HT1080 (cell line): ENCODE results near the gene ASCL5. TPM values are rescaled to one million over a fixed set of nuclear protein-coding genes. Genes with fewer than 3 reads are reported as not detected.

Experiments
- DNase-seq: peaks from one replicate; pipeline ENCODE4 v3.0.0-alpha.2; 2015; ENCODE audit warnings: low read depth
- total RNA-seq: library from RNA; depleted of rRNA; stranded (reverse); fragments of >200 nt; shearing (Covaris generic); gene quantifications from 2 replicates; pipeline ENCODE4 v1.2.3, GENCODE V29; 2014

ASCL5 gene
- total RNA-seq, 1 experiment from 2014 or later: not detected

- DNase-seq: no peak
These were observed 15.8 kb downstream of the ASCL5 start for GRCh38 chr1:201111156-201111555.

GRCh38 chr1:201110616-201111015 is 16.4 kb downstream of the ASCL5 start:
- DNase-seq: no peak

- no peak for DNase-seq
These were observed 16.8 kb downstream of the ASCL5 start for GRCh38 chr1:201110138-201110537.

GRCh38 chr1:201109651-201110050 is 17.3 kb downstream of the ASCL5 start:
- DNase-seq: no peak

GRCh38 chr1:201108614-201109013 is 18.4 kb downstream of the ASCL5 start:
- no peak for DNase-seq

- DNase-seq: no peak
These were observed 21.3 kb downstream of the ASCL5 start for GRCh38 chr1:201105688-201106087.

- no peak for DNase-seq
These were observed 22.8 kb downstream of the ASCL5 start for GRCh38 chr1:201104141-201104540.

GRCh38 chr1:201103666-201104065 is 23.3 kb downstream of the ASCL5 start:
- no peak for DNase-seq

- no peak for DNase-seq
These were observed 26.6 kb downstream of the ASCL5 start for GRCh38 chr1:201100169-201100930.

- no peak for DNase-seq
These were observed 27.8 kb downstream of the ASCL5 start for GRCh38 chr1:201098992-201099677.

GRCh38 chr1:201096977-201097856 is 29.8 kb downstream of the ASCL5 start:
- peak; percentile 46 for DNase-seq

- DNase-seq: no peak
These were observed 30.9 kb downstream of the ASCL5 start for GRCh38 chr1:201096041-201096461.

- DNase-seq: no peak
These were observed 31.4 kb downstream of the ASCL5 start for GRCh38 chr1:201095581-201095980.

- no peak for DNase-seq
These were observed 32.2 kb downstream of the ASCL5 start for GRCh38 chr1:201094832-201095231.

- no peak for DNase-seq
These were observed 33.0 kb downstream of the ASCL5 start for GRCh38 chr1:201093962-201094361.

GRCh38 chr1:201093561-201093960 is 33.4 kb downstream of the ASCL5 start:
- DNase-seq: no peak

GRCh38 chr1:201092738-201093137 is 34.2 kb downstream of the ASCL5 start:
- no peak for DNase-seq

- DNase-seq: peak; percentile 16
These were observed 35.7 kb downstream of the ASCL5 start for GRCh38 chr1:201091256-201091655.

GRCh38 chr1:201090541-201090940 is 36.4 kb downstream of the ASCL5 start:
- DNase-seq: no peak

GRCh38 chr1:201089596-201089995 is 37.4 kb downstream of the ASCL5 start:
- no peak for DNase-seq

GRCh38 chr1:201088901-201089525 is 38.0 kb downstream of the ASCL5 start:
- DNase-seq: no peak
